ENCODE results near the gene PLCG2.

The PLCG2 gene

DNA sequence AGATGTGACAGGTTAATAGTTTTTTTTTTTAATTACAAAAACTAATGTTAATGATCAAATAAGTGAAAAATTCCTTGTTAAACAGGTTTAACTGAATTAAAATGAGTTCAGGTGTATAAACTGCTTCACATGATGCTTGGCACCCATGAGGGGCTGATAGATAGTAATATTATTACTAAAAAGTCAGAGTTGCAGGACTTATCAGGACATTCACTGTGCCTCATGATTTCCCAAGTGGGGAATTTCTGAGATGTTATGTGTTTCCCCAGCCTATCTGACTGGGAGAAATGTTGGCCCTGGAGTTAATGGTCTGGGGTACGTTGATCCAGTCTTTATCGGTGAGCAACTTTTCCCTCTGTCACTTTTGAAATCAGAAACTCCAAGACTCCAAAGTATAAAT lies 102.1 kb downstream of the PLCG2 start:
- DNase-seq = no peak

DNA sequence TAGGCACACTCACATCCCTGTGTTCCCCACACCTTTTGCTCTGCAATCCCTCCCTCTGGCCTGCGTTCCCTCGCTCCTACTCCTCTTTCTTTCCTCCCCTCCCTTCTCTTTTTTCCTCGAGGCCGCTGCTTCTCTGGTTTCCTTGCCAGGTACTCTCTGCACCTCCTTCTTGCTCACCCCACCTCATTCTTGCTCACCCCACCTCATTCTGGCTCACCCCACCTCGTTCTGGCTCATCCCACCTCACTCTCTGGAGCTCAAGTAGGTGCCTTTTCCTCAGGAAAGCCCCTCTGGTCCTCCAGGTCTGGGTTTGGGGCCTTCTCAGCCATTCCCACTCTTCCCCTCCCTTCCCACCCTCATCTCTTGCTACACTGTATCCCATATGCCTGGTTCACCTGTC lies 103.5 kb downstream of the PLCG2 start:
- no peak for DNase-seq

DNA sequence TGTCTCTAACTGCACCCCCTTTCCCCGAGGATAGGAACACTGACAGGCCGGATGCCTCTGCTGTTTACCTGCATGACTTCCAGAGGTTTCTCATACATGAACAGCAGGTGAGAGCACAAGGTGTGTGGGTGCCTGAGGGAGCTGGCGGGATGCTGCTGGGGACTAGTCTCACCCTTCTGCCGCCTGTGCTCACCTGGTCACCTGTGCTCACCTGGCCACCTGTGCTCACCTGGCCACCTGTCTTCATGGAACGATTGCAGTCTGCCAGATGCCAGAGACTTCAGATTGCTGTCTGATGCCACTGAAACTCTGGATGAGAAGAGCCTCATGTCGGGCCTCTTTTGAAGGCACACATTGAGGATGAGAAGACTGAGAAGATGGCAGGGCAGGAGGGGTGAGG lies 104.1 kb downstream of the PLCG2 start:
- no peak for DNase-seq

DNA sequence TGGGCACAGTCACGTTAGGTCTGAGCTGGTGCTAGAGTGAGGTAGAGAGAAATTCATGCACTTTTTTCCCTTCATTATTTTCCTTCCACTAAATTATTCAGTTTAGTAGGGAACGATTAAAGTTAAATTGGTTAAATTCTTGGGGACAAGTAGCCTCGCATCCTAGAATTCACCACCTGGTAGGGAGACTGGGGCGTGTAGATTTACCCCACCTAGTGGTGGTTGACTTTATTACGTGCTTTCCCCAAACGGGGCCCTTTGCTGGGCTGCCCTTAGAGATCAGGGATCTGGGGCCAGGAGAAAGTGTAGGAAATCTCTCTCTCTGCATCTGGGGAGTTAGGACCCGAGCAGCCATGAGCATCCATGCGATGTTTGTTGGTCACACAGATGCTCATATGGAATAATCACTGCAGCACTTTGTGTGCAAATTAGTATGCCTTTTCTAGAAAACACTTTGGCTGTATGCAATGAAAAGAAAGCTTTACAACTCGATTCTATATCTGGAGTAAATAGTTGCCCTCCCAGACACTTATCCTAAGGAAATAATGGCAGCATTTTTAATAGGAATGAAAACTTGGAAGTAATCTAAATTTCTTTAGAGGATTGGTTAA lies 107.0 kb downstream of the PLCG2 start:
- peak; percentile 11 for DNase-seq

DNA sequence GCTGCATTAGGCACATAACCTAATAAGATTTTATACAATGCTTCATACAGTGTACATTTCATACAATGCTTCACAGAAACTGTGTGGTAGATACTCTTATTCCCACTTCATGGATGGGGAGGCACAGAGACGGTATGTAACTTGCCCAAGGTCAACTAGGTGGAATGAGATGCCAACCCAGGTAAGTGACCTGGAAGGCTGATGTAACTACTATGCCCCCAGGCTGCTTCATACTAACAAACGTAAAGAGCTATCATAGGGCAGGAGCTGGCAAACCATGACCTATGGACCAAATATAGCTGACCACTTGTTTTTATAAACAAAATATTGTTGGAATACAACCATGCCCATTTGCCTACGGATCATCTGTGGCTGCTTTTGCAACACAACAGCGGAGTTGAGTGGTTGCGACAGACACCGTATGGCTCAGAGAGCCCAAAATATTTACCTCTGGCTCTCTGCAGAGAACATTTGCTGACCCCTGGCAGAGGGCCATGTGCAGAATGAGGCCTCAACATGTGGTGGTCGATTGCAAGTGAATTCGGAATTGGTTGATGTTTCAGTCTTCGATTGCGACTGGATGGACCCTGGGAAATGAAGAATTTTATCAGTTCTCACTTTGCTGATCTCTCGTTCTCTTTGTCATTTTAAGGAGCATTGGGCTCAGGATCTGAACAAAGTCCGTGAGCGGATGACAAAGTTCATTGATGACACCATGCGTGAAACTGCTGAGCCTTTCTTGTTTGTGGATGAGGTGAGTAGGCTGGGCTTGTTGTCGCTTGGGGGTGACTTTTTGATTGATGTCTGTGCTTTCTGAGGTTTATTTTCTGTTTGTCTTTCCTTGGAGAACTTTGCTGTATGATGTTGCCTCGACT lies 109.7 kb downstream of the PLCG2 start:
- DNase-seq = no peak

DNA sequence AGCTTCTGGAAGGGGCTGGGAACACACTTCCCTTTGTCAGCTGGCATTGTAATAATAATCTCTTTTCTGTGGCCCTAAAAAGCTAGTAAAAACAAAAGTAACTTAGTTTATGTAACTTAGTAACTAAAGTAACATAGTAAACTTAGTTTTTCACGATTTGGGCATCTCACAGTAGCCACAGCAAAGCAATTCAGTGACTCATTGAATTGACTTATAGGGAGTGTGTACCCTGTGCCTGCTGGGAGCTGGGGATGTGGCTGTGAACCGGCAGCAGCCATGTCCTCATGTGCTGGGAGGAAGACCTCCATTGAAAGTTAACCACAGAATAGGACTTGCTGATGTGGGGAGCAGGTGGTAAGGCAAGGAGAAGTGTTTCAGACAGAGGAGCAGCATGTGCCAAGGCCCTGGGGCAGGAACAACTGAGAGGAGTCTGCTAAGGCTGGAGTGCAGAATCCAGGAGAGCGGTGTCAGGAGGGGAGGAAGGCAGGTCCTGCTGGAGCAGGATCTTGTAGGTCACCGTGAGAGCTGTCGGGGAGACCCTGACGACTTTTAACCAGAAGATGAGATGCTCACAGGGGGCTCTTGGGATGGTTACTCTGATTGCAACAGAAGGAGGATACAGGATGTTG lies 112.8 kb downstream of the PLCG2 start:
- no peak for DNase-seq

DNA sequence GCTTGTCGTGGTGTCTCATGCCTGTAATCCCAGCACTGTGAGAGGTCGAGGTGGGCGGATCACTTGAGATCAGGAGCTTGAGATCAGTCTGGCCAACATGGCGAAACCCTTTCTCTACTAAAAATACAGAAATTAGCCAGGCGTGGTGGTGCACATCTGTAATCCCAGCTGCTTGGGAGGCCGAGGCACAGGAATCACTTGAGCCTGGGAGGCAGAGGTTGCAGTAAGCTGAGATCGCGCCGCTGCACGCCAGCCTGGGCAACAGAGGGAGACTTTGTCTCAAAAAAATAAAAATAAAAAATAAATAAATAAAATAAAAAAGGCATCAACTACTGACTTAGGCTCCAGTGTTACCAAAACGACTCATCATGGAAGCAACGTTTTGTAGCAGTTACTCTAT lies 115.5 kb downstream of the PLCG2 start:
- DNase-seq = no peak

DNA sequence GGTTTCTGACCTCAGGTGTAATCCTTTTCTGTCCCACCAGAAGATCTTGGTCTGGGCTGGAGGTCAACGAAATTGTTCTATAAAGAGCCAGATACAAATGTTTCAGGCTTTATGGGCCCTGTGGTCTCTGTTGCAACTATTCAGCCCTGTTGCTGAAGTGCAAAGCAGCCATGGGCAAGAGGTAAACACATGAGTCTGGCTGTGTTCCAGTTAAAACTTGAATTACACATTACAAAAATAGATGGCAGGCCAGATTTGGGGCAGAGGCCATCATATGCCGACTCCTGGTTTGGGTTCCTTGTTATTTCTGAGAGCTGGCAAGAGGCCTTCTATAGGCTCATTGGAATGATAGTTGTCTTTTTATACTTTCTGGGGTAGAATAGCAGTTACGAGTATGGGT lies 117.8 kb downstream of the PLCG2 start:
- no peak for DNase-seq

DNA sequence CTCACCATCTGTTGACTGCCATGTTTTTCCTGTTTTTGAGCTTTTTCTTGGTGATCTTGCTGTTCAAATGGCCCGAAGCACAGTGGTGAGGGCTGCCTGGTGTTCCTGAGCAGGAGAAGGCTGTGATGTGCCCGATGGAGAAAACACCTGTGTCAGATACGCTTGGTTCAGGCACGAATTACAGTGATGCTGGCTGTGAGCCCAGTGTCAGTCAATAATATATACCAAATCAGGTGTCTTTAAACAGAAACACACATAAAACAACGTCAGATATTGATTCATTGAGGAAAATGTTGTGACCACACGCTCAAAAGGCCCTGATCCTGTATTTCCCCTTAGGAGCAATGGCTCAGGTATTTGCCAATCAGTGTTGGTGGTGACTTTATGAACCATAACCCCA lies 120.5 kb downstream of the PLCG2 start:
- no peak for DNase-seq

DNA sequence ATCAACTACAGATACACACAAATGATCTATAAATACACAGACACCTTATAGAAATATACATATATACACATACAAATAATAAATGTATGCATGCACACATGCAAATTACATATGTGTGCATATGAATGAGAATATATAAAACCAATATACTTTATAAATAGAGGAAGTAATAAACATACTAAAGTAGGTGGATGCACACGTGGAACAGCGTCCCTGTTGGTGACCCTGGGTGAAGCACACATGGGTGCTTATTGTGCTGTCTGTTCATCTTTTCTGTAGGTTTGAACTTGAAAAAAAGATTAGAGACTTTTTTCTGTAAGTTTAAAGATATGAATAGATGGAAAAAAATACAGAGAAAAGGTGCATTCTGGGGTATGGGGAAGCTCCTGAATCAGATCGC lies 120.9 kb downstream of the PLCG2 start:
- DNase-seq = no peak

DNA sequence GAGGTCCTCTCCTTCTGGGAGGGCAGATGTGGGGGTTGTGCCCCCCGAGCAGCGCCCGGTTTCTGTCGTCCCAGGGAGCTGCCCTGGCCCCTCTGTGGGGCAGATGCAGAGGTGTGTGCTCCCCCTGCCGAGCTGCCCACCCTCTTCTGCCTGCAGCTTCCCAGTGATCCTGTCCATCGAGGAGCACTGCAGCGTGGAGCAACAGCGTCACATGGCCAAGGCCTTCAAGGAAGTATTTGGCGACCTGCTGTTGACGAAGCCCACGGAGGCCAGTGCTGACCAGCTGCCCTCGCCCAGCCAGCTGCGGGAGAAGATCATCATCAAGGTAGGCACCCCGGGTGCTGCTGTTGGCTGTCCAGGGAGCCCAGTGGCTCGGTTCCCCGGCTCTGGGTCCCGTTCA lies 121.4 kb downstream of the PLCG2 start:
- no peak for DNase-seq

DNA sequence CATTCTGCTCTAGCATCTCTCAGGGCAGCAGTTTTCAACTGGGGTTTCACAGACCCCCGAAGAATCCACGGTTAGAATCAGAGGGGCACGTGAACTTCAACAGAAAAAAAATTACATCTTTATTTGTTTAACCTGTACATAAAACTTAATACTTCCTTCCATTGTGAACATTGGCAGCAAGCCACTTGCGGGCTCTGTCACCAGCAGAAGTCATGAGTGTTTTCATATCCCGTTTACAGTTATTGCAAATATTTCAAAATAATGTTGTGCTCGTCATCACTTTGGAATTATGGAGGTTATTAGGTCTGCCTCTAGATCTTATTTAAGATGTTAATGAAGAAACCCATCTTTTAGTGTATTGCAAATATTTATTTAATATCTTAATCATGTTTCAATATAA lies 122.4 kb downstream of the PLCG2 start:
- no peak for DNase-seq

DNA sequence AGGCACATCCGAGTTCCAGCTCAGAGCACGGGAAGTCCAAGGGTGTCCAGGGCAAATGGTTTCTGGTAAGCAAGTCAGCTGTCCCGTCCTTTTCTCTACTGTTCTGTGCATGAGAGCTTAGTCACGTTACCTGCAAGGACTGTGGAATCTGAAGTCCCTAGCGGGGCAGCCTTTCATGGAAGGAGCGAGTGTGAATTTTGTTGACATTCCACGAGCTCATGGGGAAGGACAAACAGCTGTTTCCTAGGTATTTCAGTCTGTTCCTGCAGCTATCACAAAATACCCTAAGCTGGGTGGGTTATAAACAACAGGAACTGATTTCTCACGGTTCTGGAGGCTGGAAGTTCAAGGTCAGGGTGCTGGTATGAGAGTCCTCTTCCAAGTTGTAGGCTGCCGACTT lies 122.9 kb downstream of the PLCG2 start:
- DNase-seq = no peak

DNA sequence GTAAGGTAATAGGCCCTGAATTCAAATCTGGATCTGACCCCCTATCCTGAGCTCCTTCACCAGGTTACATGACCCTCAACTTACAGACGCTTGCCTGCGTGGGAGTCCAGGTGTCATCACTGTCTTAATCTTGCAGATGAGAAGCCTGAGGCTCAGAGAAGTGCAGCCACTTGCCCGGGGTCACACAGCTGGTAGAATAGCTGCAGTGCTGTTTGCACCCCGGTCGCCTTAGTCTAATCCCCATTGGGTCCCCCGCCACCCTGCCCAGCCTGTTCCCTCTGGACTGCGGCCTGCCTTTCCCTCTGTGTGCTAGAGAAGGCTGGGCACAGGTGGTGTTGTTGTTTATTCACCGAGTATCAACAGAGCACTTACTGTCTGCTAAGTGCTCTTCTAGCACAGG lies 125.2 kb downstream of the PLCG2 start:
- no peak for DNase-seq

DNA sequence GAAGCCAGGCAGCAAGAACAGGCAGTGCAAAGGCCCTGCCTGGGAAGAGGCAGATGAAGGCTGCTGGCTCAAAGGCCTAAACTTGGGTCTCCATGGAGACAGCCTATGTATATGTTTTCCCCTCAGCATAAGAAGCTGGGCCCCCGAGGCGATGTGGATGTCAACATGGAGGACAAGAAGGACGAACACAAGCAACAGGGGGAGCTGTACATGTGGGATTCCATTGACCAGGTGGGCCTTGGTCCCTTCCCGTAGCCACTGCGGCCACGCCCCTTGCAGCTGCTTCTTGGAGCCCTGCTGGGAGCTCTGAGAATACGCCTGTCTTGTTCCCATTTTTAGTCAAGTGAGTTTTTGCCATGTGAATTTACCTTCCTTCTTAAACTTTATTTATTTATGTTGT lies 126.2 kb downstream of the PLCG2 start:
- no peak for DNase-seq

DNA sequence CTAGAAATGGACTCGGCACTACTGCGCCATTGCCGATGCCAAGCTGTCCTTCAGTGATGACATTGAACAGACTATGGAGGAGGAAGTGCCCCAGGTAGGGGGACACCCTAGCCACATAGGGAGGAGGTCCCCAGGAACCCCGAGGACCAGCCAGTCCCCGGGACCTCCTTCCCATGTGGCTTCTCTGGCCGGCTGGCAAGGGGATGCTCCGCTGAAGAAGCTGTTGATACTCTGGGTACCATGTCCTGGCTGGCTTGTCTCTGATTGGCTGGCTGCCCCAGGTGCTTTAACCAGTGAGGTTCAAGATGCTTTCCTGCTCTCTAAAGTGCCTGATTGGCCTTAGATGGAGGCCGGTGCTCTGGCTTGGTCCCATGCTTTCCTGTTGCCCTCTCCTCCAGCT lies 128.6 kb downstream of the PLCG2 start:
- DNase-seq = no peak

DNA sequence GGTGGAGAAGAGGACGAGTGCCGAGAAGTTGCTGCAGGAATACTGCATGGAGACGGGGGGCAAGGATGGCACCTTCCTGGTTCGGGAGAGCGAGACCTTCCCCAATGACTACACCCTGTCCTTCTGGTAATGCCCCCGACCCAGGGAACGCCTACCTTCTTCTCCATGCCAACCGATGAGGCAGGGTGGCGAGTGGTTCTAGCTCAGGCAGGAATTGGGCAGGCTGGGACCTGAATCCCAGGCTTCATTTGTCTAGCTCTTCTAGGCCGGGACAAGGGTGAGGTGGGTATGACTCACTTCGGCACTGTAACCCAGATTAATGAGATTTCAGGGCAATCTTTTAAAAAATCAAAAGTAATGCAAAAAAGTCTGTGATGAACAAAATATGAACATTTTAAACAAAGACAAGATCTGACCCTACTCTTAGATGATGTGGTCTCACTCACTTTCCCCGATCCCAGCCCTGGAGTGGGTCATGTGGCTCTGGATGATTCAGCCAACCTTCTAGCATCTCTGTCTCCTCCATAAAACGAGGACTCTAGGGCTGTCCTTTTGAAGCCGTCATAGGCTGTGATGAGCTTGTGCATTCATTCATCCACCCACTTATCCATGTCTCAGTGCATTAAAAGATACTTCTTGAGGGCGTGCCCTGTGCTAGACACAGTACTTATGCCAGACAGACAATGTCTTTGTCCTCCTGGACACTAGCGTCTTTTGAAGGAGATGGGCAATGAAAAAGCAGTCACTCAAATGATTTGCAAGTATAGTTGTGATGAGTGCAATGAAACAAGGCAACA lies 129.6 kb downstream of the PLCG2 start:
- no peak for DNase-seq

DNA sequence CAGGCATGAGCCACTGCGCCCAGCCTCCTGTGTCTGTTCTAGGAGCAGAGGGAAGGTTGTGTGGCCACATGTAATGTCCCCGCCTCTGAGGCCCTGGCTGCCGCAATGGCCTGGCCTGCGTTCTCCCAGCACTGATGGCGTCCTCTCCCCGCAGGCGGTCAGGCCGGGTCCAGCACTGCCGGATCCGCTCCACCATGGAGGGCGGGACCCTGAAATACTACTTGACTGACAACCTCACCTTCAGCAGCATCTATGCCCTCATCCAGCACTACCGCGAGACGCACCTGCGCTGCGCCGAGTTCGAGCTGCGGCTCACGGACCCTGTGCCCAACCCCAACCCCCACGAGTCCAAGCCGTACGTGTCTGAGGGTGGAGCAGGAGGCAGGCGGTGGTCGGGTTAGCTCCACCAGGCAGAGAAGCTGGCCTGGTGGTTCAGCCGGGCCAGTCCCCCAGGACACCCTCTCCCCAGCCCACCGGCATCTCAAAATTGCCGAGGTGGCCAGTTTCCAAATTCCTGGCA lies 131.3 kb downstream of the PLCG2 start:
- no peak for DNase-seq

DNA sequence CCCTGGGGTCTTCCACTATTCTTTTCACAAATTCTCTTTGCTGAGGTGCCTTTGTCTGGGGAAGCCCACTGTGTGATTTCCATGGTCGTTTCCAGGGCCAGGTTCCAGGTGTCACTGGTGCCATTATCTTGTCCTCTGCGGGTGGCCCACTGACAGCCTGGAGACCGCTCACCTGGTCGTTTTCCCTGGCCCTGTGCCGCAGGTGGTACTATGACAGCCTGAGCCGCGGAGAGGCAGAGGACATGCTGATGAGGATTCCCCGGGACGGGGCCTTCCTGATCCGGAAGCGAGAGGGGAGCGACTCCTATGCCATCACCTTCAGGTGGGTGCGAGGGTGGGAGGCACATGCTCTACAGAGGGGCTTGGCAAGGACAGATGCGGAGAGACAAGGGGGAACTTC lies 133.3 kb downstream of the PLCG2 start:
- no peak for DNase-seq

DNA sequence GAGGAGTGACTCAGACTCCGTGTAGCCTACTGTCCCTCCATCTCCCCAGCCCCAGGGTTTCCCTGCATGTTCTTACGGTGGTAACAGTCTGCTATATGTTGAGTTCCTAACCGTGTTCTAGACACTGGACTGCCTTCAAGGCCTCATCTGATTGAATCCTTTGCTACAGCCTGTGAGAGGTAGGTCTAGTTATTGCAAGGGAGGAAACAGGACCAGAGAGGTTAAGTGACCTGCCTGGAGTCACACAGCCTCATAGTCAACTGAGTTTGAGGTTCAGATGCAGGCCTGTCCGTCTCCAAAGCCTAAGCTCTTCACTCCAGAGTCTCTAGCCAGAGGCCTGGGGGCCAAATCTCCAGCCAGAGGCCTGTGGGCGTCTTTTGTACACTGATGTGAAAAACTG lies 134.1 kb downstream of the PLCG2 start:
- DNase-seq = no peak

DNA sequence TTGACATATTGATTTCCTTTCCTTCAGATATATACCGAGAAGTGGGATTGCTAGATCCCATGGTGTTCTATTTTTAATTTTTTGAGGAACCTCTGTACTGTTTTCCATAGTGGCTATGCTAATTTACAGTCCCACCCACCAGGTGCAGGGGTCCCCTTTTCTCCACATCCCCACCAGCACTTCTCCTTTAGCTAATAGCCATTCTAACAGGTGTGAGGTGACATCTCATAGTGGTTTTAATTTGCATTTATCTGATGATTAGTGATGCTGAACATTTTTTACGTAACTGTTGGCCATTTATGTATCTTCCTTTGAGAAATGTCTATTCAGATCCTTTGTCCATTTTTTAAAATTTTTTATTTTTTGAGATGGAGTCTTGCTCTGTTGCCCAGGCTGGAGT lies 138.3 kb downstream of the PLCG2 start:
- DNase-seq = no peak

DNA sequence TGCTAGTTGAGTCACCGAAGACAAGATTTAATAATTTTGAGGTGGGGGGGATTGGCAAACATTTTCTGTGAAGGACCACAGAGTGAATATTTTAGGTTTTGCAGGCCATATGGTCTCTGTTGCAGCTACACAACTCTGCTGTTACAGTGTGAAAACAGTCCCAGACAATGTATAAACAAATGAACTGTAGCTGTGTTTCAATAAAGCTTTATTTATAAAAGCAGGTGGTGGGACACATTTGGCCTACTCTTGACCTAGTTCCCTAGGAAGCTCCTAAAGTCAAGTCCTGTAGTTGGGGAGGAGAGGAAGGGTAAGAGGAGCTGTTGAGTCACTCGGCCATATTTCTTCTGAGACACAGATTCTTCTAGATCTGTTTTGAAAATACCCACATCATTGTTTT lies 139.8 kb downstream of the PLCG2 start:
- no peak for DNase-seq

DNA sequence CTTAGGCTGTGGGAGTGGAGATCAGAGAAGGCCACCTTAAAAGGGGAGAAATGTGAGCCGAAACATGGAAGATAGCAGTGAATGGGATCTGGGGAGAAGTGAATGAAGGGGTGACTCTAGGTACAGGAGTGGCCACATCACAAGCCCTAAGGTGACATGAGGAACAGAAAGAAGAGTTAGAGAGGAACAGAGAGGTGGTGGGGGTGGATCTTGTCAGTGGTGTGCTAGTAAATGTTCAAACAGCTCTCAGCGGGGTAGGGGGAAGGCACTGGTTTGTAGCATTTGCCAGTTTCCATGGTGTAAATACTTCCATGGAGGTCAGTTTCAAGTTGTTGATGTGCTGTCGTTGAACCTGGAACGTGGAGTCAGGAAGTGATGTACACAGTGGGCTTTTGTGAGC lies 141.4 kb downstream of the PLCG2 start:
- DNase-seq = no peak

All from NCI-H748 treated with DMSO at 0.1 percent for 48 hours (cell line).